Prostate gland (tissue), 2 donors: ENCODE data around the gene VPS52.

Experiments
- POLR2A ChIP-seq: fragments of 450-650 bp; IDR thresholded peaks from one replicate; pipeline ENCODE4 v1.6.1; 2016; ENCODE audit warnings: antibody characterized with exemption, mild to moderate bottlenecking
- POLR2AphosphoS5 ChIP-seq: sonication (generic); formaldehyde crosslinking; IDR thresholded peaks from one replicate; pipeline ENCODE4 v1.6.1; 2017; ENCODE audit warnings: antibody characterized with exemption
- TF ChIP-seq, protein P1 (sequence below), 4 experiments: fragments of 200-600 bp in 2 of 4; fragments of 450-650 bp in 2 of 4; sonication (generic) in 2 of 4; IDR thresholded peaks; 1 replicate in 3 of 4; 2 replicates in 1 of 4; pipeline ENCODE4 v1.5.1; 2016 to 2019; ENCODE audit warnings: antibody characterized with exemption in 4 of 4, mild to moderate bottlenecking in 2 of 4, moderate library complexity in 2 of 4

DNA sequence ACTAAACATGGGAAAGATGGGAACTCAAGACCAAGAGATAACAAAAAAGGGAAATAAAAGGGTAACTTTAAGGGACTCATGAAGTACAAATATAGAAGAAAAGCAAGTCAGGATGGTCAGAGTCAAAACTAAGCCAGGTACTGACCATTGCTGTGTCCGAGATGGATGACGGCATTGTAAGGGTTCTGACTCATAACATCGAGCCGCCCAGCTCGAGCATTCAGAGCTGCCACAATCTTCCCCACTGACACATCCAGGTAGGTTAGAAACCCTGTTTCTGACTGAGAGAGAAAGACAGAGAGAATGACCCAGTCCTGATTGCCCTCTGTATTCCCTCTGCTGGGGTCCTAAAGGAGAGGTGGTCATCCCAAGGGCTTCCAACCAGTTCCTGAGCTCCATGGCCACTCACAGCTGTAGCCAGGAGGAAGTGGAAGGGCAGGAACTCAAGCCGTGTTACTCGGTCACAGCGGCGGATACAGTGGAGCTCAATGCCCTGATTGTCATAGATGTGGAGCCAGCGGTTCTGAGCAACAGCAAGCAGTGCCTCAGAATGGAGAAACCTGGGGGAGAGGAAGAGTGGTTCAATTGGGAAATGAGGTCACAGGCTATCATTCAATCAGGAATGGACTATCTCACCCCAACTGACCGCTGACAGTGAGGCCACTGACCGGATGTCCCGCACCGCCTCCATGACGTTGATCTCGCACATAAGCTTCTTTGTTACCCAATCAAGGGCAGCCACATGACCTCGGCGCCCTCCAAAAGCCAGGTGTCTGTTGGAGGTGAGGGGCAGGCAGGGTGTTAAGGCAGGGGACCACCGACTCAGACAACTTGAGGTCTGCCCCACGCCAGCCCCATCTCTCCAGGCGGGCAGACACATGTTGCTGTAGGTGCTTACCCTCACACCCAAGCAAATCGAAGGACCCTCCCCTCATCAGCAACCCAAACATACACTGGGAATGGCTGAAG is 15.6 kb upstream of the VPS52 start:
- TF ChIP-seq, protein P1, sequence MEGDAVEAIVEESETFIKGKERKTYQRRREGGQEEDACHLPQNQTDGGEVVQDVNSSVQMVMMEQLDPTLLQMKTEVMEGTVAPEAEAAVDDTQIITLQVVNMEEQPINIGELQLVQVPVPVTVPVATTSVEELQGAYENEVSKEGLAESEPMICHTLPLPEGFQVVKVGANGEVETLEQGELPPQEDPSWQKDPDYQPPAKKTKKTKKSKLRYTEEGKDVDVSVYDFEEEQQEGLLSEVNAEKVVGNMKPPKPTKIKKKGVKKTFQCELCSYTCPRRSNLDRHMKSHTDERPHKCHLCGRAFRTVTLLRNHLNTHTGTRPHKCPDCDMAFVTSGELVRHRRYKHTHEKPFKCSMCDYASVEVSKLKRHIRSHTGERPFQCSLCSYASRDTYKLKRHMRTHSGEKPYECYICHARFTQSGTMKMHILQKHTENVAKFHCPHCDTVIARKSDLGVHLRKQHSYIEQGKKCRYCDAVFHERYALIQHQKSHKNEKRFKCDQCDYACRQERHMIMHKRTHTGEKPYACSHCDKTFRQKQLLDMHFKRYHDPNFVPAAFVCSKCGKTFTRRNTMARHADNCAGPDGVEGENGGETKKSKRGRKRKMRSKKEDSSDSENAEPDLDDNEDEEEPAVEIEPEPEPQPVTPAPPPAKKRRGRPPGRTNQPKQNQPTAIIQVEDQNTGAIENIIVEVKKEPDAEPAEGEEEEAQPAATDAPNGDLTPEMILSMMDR (IDR thresholded peaks at IDR 0.05), result no peak
- TF ChIP-seq POLR2A (no peak), POLR2AphosphoS5 (no peak)
